ENCODE measurements around the gene RCE1.

- TF ChIP-seq CTCF (IDR thresholded peaks at IDR 0.05) (no peak), POLR2A (IDR thresholded peaks at IDR 0.05) (no peak)
Observed at GRCh38 chr11:66871521-66871901, 28.3 kb downstream of the RCE1 start.

Data from testis (tissue), 2 donors.